HG02623 (cell line): ENCODE data around the gene UBL4B.

ENCODE experiments used
- ATAC-seq: cut with Tn5 transposase; IDR thresholded peaks from one replicate; pipeline ENCODE4 v1.9.1; 2021; ENCODE audit warnings: moderate library complexity; ENCODE audit not compliant: unreplicated experiment

UBL4B gene

GRCh38 chr1:110084227-110085078, 27.8 kb upstream of the UBL4B start:
- ATAC-seq, result no peak

- no peak for ATAC-seq
These were observed 26.6 kb upstream of the UBL4B start for GRCh38 chr1:110085671-110086070.

GRCh38 chr1:110086961-110087360, 25.3 kb upstream of the UBL4B start:
- ATAC-seq, result no peak

- ATAC-seq, result no peak
These were observed 24.2 kb upstream of the UBL4B start for GRCh38 chr1:110087812-110088738.

- ATAC-seq, result no peak
These were observed 23.4 kb upstream of the UBL4B start for GRCh38 chr1:110088739-110089316.

- ATAC-seq, result no peak
These were observed 22.5 kb upstream of the UBL4B start for GRCh38 chr1:110089561-110090275.

GRCh38 chr1:110091381-110091780, 20.9 kb upstream of the UBL4B start:
- no peak for ATAC-seq

- no peak for ATAC-seq
These were observed 20.5 kb upstream of the UBL4B start for GRCh38 chr1:110091791-110092190.

- no peak for ATAC-seq
These were observed 19.3 kb upstream of the UBL4B start for GRCh38 chr1:110092991-110093390.

- ATAC-seq, result no peak
These were observed 17.1 kb upstream of the UBL4B start for GRCh38 chr1:110094931-110095654.

- ATAC-seq, result no peak
These were observed 14.6 kb upstream of the UBL4B start for GRCh38 chr1:110097507-110098221.

GRCh38 chr1:110098222-110099026, 13.8 kb upstream of the UBL4B start:
- ATAC-seq, result no peak

GRCh38 chr1:110100335-110100734, 11.9 kb upstream of the UBL4B start:
- ATAC-seq, result no peak

GRCh38 chr1:110102081-110102480, 10.2 kb upstream of the UBL4B start:
- ATAC-seq, result no peak

- ATAC-seq, result no peak
These were observed 6.0 kb upstream of the UBL4B start for GRCh38 chr1:110106013-110106941.

- no peak for ATAC-seq
These were observed 4.3 kb upstream of the UBL4B start for GRCh38 chr1:110107867-110108469.

- ATAC-seq, result no peak
These were observed 1.2 kb upstream of the UBL4B start for GRCh38 chr1:110111081-110111480.
